Prostate gland (tissue), 2 donors: ENCODE measurements around the gene DENND5A.

Experiments
- CTCF ChIP-seq, 4 experiments: fragments of 200-600 bp in 2 of 4; fragments of 450-650 bp in 2 of 4; sonication (generic) in 2 of 4; IDR thresholded peaks; 1 replicate in 3 of 4; 2 replicates in 1 of 4; pipeline ENCODE4 v1.5.1; 2016 to 2019; ENCODE audit warnings: antibody characterized with exemption in 4 of 4, mild to moderate bottlenecking in 2 of 4, moderate library complexity in 2 of 4
- POLR2A ChIP-seq: fragments of 450-650 bp; IDR thresholded peaks from one replicate; pipeline ENCODE4 v1.6.1; 2016; ENCODE audit warnings: antibody characterized with exemption, mild to moderate bottlenecking

GRCh38 chr11:9169595-9170295 lies 95.4 kb downstream of the DENND5A start:
- TF ChIP-seq CTCF (IDR thresholded peaks at IDR 0.05) (no peak), POLR2A (no peak)
